ENCODE measurements around the gene CTSH.

Gene CTSH

DNA sequence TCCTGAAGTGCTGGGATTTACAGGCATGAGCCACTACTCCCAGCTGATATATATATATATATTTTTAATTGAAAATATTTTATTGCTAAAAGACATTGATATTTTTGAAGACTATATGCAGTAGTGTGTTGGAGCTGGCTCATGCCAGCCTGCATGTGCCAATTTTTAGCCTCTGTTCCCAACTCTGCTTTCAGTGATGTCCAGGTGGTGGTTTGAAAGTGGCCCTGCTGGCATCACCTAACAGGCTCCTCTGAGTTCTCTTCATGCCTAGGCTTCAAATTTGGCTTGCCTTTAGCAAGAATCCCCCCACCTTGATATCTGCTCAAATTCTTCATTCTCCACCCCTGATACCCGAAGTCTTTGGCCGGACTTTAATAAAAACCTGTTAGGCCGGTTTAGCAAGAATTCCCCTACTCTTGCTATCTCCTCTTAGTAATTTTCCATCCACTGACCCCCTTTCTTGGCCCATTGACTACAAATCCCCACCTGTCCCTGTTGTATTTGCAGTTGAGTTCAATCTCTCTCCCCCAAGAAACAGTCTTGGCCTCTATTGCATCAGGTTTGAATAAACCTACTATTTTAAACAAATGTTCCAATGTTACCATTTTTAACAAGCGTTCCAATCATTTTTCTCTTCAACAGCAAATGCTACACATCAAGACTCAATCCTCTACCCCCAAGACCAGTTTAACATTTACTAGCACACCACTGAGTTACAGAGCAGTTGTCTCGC is 23.9 kb upstream of the CTSH start:
- Histone ChIP-seq H3K4me1 (ENCODE audit: insufficient read depth, low read length) (no peaks in the 10 kb centered on the region), H3K9me3 (ENCODE audit: low read length) (no peaks in the 10 kb centered on the region), H3K4me3 (ENCODE audit: low read length) (no peak overlapping the region), H3K36me3 (ENCODE audit: insufficient read depth, low read length) (no peaks in the 10 kb centered on the region), H3K27me3 (ENCODE audit: insufficient read depth, low read length) (peaks cover 3% of the 10 kb centered on the region), H2AFZ (ENCODE audit: low read depth, low read length) (no peak overlapping the region)

DNA sequence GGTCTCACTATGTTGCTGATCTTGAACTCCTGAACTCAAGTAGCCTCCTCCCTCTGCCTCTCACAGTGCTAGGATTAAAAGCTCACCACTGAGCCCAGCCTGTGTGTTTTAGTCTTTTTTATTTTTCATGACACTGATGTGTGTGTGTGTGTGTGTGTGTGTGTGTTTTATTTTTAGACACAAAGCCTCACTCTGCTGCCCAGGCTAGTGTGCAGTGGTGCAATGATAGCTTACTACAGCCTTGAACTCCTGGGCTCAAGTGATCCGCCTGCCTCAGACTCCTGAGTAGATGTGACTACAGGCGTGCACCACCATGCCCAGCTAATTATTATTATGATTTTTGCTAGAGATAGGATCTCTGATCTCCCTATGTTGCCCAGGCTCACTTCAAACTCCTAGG is 23.3 kb upstream of the CTSH start:
- Histone ChIP-seq H3K9me3 (ENCODE audit: low read length) (no peaks in the 10 kb centered on the region), H3K27me3 (ENCODE audit: insufficient read depth, low read length) (peaks cover 3% of the 10 kb centered on the region), H3K4me3 (ENCODE audit: low read length) (no peak overlapping the region), H3K4me1 (ENCODE audit: insufficient read depth, low read length) (no peaks in the 10 kb centered on the region), H2AFZ (ENCODE audit: low read depth, low read length) (no peak overlapping the region), H3K36me3 (ENCODE audit: insufficient read depth, low read length) (no peaks in the 10 kb centered on the region)

DNA sequence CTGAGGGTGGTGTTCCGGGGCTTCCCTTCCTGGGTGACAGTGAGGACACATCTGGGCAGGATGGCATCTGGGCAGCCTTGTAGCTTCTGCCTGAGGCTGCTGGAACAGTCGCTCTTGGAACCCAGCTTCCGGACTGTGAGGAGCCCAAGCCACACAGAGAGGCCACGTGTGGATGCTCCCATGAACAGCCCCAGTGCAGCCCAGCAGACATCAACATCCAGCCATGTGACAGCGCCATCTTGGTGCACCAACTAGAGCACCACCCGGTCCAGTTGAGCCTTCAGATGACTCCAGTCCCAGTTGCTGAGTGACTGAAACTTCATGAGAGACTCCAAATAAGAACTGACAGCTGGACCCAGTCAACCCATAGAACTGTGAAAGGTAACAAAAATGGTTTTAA is 15.5 kb upstream of the CTSH start:
- peaks cover 4% of the 10 kb centered on the region for H3K27me3 ChIP-seq (ENCODE audit: insufficient read depth, low read length)
- H2AFZ ChIP-seq (ENCODE audit: low read depth, low read length): no peak overlapping the region
- H3K4me1 ChIP-seq (ENCODE audit: insufficient read depth, low read length): no peaks in the 10 kb centered on the region
- no peaks in the 10 kb centered on the region for H3K36me3 ChIP-seq (ENCODE audit: insufficient read depth, low read length)
- no peak overlapping the region for H3K4me3 ChIP-seq (ENCODE audit: low read length)
- no peaks in the 10 kb centered on the region for H3K9me3 ChIP-seq (ENCODE audit: low read length)

DNA sequence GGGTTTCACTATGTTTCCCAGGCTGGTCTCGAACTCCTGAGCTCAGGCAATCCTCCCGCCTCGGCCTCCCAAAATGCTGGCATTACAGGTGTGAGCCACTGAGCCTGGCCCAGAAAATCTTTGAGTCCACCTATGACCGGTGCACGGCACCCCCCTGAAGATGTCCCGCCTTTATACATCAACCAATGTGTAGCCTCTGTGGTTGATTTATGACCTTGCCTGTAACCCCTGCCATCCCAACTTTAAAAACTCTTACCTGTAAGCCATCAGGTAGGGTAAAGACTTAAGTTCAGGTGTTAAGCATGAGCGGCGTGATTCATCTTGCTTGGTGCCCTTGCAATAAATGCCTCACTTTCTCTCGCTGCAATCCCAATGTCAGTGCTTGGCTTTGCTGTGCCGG is 14.5 kb upstream of the CTSH start:
- Histone ChIP-seq H3K4me3 (ENCODE audit: low read length) (no peak overlapping the region), H3K36me3 (ENCODE audit: insufficient read depth, low read length) (no peaks in the 10 kb centered on the region), H2AFZ (ENCODE audit: low read depth, low read length) (no peak overlapping the region), H3K4me1 (ENCODE audit: insufficient read depth, low read length) (no peaks in the 10 kb centered on the region), H3K9me3 (ENCODE audit: low read length) (no peaks in the 10 kb centered on the region), H3K27me3 (ENCODE audit: insufficient read depth, low read length) (peaks cover 6% of the 10 kb centered on the region)

DNA sequence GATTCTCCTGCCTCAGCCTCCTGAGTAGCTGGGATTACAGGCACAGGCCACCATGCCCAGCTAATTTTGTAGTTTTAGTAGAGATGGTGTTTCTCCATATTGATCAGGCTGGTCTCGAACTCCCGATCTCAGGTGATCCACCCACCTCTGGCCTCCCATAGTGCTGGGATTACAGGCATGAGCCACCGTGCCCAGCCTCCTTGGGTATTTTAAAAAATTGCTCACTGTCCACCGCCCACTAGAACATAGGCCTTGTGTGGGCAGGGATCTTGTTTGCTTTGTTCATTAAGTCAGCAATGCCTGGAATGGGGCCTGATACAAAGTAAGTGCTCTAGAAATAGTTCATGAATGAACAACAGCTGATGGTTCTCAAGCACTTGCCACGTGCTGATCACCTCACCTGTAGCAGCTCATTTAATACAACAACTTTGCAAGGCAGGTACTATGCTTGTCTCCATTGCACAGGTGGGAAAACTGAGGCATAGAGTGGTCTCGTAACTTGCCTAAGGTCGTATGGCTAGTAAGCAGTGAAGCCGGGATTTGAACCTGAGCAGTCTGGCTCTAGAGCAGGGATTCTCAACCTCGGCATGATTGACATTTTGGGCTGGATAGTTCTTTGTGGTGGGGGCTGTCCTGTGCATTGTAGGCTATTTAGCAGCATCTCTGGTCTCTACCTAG is 12.7 kb upstream of the CTSH start:
- H2AFZ ChIP-seq (ENCODE audit: low read depth, low read length): no peak overlapping the region
- H3K4me3 ChIP-seq (ENCODE audit: low read length): no peak overlapping the region
- no peaks in the 10 kb centered on the region for H3K4me1 ChIP-seq (ENCODE audit: insufficient read depth, low read length)
- H3K9me3 ChIP-seq (ENCODE audit: low read length): no peaks in the 10 kb centered on the region
- no peaks in the 10 kb centered on the region for H3K36me3 ChIP-seq (ENCODE audit: insufficient read depth, low read length)
- H3K27me3 ChIP-seq (ENCODE audit: insufficient read depth, low read length): peaks cover 7% of the 10 kb centered on the region

DNA sequence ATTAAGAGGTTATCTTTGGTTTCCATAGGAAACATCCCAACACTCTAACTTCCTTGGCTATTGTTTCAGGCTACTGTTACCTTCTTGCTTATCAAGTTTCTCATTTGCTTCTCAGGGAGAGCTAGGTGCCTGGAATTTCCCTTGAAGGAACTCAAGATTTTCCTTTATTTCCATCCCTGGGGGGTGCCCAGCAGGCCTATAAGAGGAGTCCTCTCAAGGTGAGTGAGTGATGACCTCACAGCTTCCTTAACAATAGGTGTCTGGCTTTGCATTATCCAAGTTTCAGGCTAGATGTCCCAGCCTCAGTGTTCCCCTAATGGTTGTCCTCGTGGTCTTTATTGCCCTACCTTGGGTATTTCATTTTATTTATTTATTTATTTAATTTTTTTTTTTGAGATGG is 12.1 kb upstream of the CTSH start:
- no peaks in the 10 kb centered on the region for H3K9me3 ChIP-seq (ENCODE audit: low read length)
- H3K27me3 ChIP-seq (ENCODE audit: insufficient read depth, low read length): peaks cover 7% of the 10 kb centered on the region
- no peak overlapping the region for H2AFZ ChIP-seq (ENCODE audit: low read depth, low read length)
- no peaks in the 10 kb centered on the region for H3K36me3 ChIP-seq (ENCODE audit: insufficient read depth, low read length)
- H3K4me1 ChIP-seq (ENCODE audit: insufficient read depth, low read length): no peaks in the 10 kb centered on the region
- no peak overlapping the region for H3K4me3 ChIP-seq (ENCODE audit: low read length)

DNA sequence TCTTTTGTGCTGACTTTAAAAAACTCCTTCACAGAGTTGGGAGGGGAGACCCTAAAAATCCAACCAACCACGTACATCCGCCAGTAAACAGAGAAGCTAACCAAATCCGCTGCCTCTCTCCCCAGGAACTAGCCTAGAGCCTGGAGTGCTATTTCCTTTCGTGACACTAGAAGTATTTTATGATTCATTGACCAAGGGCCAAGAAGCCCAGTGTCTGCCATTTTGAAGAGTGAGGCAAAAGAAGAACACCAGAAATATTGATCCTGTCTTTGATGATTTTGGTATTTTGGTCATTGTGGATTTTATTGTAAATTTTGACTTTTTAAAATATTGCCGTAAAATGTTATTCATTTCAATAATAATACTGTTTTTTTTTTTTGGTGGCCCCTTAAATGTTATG is 10.5 kb upstream of the CTSH start:
- Histone ChIP-seq H3K4me1 (ENCODE audit: insufficient read depth, low read length) (no peaks in the 10 kb centered on the region), H3K9me3 (ENCODE audit: low read length) (no peaks in the 10 kb centered on the region), H2AFZ (ENCODE audit: low read depth, low read length) (no peak overlapping the region), H3K4me3 (ENCODE audit: low read length) (no peak overlapping the region), H3K36me3 (ENCODE audit: insufficient read depth, low read length) (no peaks in the 10 kb centered on the region), H3K27me3 (ENCODE audit: insufficient read depth, low read length) (peaks cover 3% of the 10 kb centered on the region)

DNA sequence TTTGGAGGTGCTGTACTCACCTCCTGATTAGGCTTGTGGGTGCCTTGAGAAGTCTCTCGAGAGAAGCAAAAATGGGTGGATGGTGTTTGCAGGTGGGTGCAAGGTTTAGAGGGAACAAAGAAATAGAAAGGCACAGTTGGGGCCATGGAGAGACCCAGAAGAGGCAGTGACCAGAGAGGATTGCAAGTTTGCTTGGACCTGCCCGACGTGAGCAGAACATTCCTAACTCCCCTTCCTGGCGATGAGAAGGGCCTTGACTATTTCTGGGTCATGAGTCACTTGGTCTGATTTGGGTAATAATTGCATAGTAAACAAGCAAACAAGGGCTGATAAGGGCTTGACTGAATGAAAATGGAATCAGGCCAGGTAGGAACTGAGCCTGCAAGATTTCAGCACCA is 7.0 kb upstream of the CTSH start:
- no peaks in the 10 kb centered on the region for H3K36me3 ChIP-seq (ENCODE audit: insufficient read depth, low read length)
- no peak overlapping the region for H2AFZ ChIP-seq (ENCODE audit: low read depth, low read length)
- H3K27me3 ChIP-seq (ENCODE audit: insufficient read depth, low read length): peaks cover 5% of the 10 kb centered on the region
- no peaks in the 10 kb centered on the region for H3K4me1 ChIP-seq (ENCODE audit: insufficient read depth, low read length)
- no peak overlapping the region for H3K4me3 ChIP-seq (ENCODE audit: low read length)
- no peaks in the 10 kb centered on the region for H3K9me3 ChIP-seq (ENCODE audit: low read length)

DNA sequence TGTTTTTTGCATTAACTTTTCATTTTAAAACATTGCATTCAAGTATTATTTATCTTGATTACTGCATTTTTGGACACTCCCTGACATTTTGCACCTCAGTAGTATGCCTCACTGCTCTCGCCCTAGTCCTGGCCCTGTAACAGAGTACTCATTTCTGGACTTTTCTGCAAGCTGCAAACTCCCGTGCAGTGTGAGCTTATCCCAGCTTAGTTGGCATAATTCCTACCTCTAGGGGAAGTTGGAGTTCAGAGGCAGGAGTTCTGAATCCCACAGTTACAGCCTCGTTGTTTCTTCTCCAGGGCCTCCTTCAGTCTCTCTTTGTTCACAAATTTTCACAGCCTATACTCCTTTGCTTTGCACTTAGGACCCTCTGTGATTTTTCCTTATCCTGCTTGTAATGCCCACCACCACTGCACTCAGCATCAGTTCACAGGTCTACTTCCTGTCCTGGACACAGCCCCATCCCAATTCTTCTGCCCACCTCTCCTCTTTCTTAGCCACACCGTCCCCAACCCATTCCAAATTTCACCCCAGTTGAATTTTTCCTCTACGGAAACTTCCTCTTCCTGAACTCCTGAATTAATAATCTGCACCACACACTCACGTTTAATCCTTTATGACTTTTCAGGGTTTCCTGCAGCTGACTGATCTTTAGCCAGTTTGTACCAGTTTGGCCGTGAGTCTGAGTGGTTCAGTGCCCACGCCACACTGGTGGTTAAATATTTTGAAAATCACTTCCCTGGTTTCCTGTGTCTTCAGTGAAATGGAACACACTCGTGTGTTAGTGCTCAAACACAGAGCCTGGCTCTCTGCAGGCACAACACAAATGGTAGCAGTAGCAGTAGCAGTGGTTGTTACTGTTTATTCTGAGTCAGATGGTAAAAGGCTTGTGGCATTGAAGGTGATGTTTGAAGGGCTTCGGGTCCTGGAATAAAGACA is 6.3 kb upstream of the CTSH start:
- no peak overlapping the region for H2AFZ ChIP-seq (ENCODE audit: low read depth, low read length)
- no peaks in the 10 kb centered on the region for H3K36me3 ChIP-seq (ENCODE audit: insufficient read depth, low read length)
- peaks cover 9% of the 10 kb centered on the region for H3K27me3 ChIP-seq (ENCODE audit: insufficient read depth, low read length)
- no peaks in the 10 kb centered on the region for H3K4me1 ChIP-seq (ENCODE audit: insufficient read depth, low read length)
- H3K4me3 ChIP-seq (ENCODE audit: low read length): no peak overlapping the region
- no peaks in the 10 kb centered on the region for H3K9me3 ChIP-seq (ENCODE audit: low read length)

DNA sequence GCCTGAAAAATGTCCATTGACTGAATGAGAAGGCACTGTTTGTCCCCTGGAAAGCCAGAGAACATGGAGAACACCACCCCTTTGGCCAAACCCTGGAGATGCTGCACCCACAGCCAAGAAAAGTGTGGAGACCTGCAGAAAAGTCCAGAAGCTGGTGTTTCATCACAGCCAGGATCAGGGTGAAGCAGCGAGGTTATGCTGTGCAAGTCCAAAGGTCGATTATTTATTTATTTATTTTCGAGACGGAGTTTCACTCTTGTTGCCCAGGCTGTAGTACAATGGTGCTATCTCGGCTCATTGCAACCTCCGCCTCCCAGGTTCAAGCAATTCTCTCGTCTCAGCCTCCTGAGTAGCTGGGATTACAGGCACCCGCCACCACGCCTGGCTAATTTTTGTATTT is 5.5 kb upstream of the CTSH start:
- H3K27me3 ChIP-seq (ENCODE audit: insufficient read depth, low read length): peaks cover 9% of the 10 kb centered on the region
- H2AFZ ChIP-seq (ENCODE audit: low read depth, low read length): no peak overlapping the region
- H3K4me1 ChIP-seq (ENCODE audit: insufficient read depth, low read length): no peaks in the 10 kb centered on the region
- no peaks in the 10 kb centered on the region for H3K9me3 ChIP-seq (ENCODE audit: low read length)
- no peak overlapping the region for H3K4me3 ChIP-seq (ENCODE audit: low read length)
- no peaks in the 10 kb centered on the region for H3K36me3 ChIP-seq (ENCODE audit: insufficient read depth, low read length)

DNA sequence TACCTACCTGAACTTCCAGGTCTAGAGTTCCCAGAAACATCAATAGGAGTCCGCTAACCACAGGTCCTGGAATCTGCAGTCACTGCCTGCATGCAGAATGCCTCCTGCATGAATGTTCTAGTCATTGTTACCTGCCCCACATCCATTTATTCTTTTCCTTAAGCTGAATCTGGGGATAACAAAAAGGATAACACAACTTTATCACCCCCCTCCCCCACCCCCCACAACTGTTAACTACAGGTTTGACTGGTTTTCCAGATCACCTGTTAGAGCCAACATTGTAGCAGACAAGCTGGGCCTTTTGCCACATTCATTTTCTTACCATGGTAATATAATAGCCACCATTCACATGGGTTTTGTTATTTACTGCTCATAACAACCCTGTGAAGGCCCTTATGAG is 4.6 kb upstream of the CTSH start:
- Histone ChIP-seq H3K4me1 (ENCODE audit: insufficient read depth, low read length) (peaks cover 4% of the 10 kb centered on the region), H3K36me3 (ENCODE audit: insufficient read depth, low read length) (no peaks in the 10 kb centered on the region), H2AFZ (ENCODE audit: low read depth, low read length) (no peak overlapping the region), H3K27me3 (ENCODE audit: insufficient read depth, low read length) (peaks cover 11% of the 10 kb centered on the region), H3K9me3 (ENCODE audit: low read length) (no peaks in the 10 kb centered on the region), H3K4me3 (ENCODE audit: low read length) (no peak overlapping the region)

DNA sequence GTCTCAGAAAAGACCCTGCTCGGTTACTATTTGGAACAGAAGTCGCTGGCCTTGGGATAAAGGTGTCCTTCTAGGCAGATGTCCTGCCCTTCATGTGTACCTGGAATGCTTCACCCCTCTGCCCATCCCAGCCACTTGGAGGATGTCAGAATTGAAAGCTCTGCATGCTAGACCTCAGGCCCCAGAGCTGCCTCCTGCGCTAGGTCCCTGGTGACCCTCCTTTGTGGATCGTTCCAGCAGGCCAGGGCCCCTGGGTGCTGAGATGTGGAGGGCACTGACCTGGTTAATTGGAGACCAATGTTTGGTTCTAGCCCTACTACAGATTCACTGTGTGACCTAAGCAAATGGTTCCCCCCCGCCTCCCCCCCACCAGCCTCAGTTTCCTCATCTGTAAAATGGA is 2.7 kb upstream of the CTSH start:
- no peaks in the 10 kb centered on the region for H3K9me3 ChIP-seq (ENCODE audit: low read length)
- H3K4me1 ChIP-seq (ENCODE audit: insufficient read depth, low read length): peaks cover 6% of the 10 kb centered on the region
- no peak overlapping the region for H2AFZ ChIP-seq (ENCODE audit: low read depth, low read length)
- no peaks in the 10 kb centered on the region for H3K36me3 ChIP-seq (ENCODE audit: insufficient read depth, low read length)
- peaks cover 27% of the 10 kb centered on the region for H3K27me3 ChIP-seq (ENCODE audit: insufficient read depth, low read length)
- H3K4me3 ChIP-seq (ENCODE audit: low read length): no peak overlapping the region

DNA sequence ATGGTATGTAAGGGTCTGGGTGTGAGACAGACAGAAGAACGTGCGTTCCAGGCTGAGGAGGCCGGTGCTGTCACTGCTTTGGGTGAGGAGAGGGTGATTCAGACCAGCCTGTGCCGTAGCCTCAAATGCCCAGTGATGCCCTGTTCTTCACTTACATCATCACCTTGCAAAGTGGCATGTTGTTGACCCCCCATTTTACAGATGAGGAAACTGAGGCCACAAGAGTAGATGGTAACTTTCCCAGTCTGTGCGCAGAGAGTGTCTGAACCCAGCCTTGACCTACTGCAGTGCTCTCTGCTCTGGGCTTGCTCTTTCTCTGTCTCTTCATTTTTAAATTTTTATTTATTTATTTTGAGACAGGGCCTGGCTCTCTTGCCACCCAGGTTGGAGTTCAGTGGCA is 1.6 kb upstream of the CTSH start:
- Histone ChIP-seq H3K4me1 (ENCODE audit: insufficient read depth, low read length) (peaks cover 6% of the 10 kb centered on the region), H3K36me3 (ENCODE audit: insufficient read depth, low read length) (no peaks in the 10 kb centered on the region), H2AFZ (ENCODE audit: low read depth, low read length) (no peak overlapping the region), H3K27me3 (ENCODE audit: insufficient read depth, low read length) (peaks cover 27% of the 10 kb centered on the region), H3K4me3 (ENCODE audit: low read length) (no peak overlapping the region), H3K9me3 (ENCODE audit: low read length) (no peaks in the 10 kb centered on the region)

Data from neuron (in vitro differentiated cells).